Measurements from ENCODE around the gene PPARG. TPM values are rescaled to one million over a fixed set of nuclear protein-coding genes. Genes with fewer than 3 reads are reported as not detected.

The PPARG gene
- polyA plus RNA-seq, 1 of the 3 experiments (the other 2 are of a cell fraction): 2.8 TPM

- TF ChIP-seq FOXM1 (IDR thresholded peaks at IDR 0.05; ENCODE audit: low read depth): no peak
Observed at GRCh38 chr3:12462159-12462947, 173.5 kb downstream of the PPARG start (continued).

DNA sequence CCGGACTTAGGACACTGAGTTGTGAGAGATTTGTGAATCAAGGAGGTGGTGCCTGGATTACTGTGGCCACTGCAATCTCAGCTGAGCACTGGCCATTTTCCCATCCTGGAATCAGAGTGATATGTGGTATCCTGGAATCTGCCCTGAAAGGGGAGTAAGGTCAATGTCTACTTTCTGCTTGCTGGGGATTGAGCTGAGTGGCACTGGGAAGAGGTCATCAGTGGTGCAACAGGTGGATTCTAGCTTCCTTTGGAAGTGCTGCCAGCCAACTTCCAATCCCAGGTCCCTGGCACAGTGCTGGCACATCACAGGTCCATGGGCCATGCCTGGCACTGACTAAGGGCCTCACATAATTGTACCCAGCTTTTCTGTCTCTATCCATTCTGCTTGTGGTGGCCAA is 174.8 kb downstream of the PPARG start:
- Histone ChIP-seq H4K20me1 (ENCODE audit: insufficient read depth) (no peaks in the 10 kb centered on the region), H3K9ac (no peak overlapping the region), H3K4me2 (no peak overlapping the region), H3K27me3 (ENCODE audit: insufficient read depth) (no peaks in the 10 kb centered on the region), H3K9me2 (no peaks in the 10 kb centered on the region), H3K4me3 (ENCODE audit: low read depth in 2 of 2, low read length in 1 of 2) (no peak overlapping the region), H3K9me3 (no peaks in the 10 kb centered on the region), H2AFZ (ENCODE audit: low read depth) (no peak overlapping the region), H3F3A (replicated peaks; ENCODE audit: insufficient read depth) (peaks cover 5% of the 10 kb centered on the region), H3K27ac (ENCODE audit: low read depth in 2 of 2, low read length in 1 of 2) (no peak overlapping the region), H3K79me2 (ENCODE audit: insufficient read depth) (no peaks in the 10 kb centered on the region), H3K36me3 (replicated peaks in 1 of 2; ENCODE audit: control insufficient read depth in 1 of 2, insufficient read depth in 2 of 2, low read length in 1 of 2) (no peaks in the 10 kb centered on the region), H3K4me1 (ENCODE audit: control insufficient read depth in 1 of 2, insufficient read depth in 2 of 2, low read depth in 1 of 2, low read length in 1 of 2) (peaks cover 0 to 2% of the 10 kb centered on the region in 2 experiments; a peak in 1 of 4 replicates)
- DNase-seq: no peak
- ChIA-PET CTCF (interaction anchor here (0.7 to 3.0 kb wide), 3 partner anchors 16 to 31 kb away, joined by 3 to 18 read pairs (median 3); partner anchors contain the start of gene TSEN2), POLR2A (no interaction called here)
- TF ChIP-seq, protein P1, sequence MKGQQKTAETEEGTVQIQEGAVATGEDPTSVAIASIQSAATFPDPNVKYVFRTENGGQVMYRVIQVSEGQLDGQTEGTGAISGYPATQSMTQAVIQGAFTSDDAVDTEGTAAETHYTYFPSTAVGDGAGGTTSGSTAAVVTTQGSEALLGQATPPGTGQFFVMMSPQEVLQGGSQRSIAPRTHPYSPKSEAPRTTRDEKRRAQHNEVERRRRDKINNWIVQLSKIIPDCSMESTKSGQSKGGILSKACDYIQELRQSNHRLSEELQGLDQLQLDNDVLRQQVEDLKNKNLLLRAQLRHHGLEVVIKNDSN (IDR thresholded peaks at IDR 0.05; ENCODE audit: borderline replicate concordance, low read depth): no peak
- no peak for TF ChIP-seq MAX (IDR thresholded peaks at IDR 0.05; ENCODE audit: low read depth)
- no peak for TF ChIP-seq REST (IDR thresholded peaks at IDR 0.05; ENCODE audit: low read depth, low read length)
- TF ChIP-seq JUND (IDR thresholded peaks at IDR 0.05): no peak
- TF ChIP-seq GABPA (IDR thresholded peaks at IDR 0.05; ENCODE audit: low read depth): no peak
- no peak for TF ChIP-seq YY1 (IDR thresholded peaks at IDR 0.05; ENCODE audit: low read depth)
- TF ChIP-seq, protein P2, sequence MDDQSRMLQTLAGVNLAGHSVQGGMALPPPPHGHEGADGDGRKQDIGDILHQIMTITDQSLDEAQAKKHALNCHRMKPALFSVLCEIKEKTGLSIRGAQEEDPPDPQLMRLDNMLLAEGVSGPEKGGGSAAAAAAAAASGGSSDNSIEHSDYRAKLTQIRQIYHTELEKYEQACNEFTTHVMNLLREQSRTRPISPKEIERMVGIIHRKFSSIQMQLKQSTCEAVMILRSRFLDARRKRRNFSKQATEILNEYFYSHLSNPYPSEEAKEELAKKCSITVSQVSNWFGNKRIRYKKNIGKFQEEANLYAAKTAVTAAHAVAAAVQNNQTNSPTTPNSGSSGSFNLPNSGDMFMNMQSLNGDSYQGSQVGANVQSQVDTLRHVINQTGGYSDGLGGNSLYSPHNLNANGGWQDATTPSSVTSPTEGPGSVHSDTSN (IDR thresholded peaks at IDR 0.05): no peak
- TF ChIP-seq RCOR1 (IDR thresholded peaks at IDR 0.05; ENCODE audit: low read length): no peak
- TF ChIP-seq MEF2A (IDR thresholded peaks at IDR 0.05; ENCODE audit: borderline replicate concordance, low read depth): no peak
- no peak for TF ChIP-seq GATA2 (CRISPR knock-in tag; IDR thresholded peaks at IDR 0.05)
- TF ChIP-seq SIN3A (IDR thresholded peaks at IDR 0.05; ENCODE audit: borderline replicate concordance, low read depth, low read length): no peak
- no peak for TF ChIP-seq ELF1 (IDR thresholded peaks at IDR 0.05)
- no peak for TF ChIP-seq RAD21 (IDR thresholded peaks at IDR 0.05; ENCODE audit: low read length)
- TF ChIP-seq NRF1 (IDR thresholded peaks at IDR 0.05; ENCODE audit: low read depth, low read length): no peak
- TF ChIP-seq FOSL2 (IDR thresholded peaks at IDR 0.05; ENCODE audit: borderline replicate concordance, low read depth): no peak
- TF ChIP-seq, protein P3, sequence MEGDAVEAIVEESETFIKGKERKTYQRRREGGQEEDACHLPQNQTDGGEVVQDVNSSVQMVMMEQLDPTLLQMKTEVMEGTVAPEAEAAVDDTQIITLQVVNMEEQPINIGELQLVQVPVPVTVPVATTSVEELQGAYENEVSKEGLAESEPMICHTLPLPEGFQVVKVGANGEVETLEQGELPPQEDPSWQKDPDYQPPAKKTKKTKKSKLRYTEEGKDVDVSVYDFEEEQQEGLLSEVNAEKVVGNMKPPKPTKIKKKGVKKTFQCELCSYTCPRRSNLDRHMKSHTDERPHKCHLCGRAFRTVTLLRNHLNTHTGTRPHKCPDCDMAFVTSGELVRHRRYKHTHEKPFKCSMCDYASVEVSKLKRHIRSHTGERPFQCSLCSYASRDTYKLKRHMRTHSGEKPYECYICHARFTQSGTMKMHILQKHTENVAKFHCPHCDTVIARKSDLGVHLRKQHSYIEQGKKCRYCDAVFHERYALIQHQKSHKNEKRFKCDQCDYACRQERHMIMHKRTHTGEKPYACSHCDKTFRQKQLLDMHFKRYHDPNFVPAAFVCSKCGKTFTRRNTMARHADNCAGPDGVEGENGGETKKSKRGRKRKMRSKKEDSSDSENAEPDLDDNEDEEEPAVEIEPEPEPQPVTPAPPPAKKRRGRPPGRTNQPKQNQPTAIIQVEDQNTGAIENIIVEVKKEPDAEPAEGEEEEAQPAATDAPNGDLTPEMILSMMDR (IDR thresholded peaks at IDR 0.05): no peak
- TF ChIP-seq ZBTB33 (IDR thresholded peaks at IDR 0.05; ENCODE audit: borderline replicate concordance, low read depth): no peak
- WGBS (ENCODE audit: low lambda C conversion rate): 100% methylated on average over 1 of the region's 1 CpG

Measured in SK-N-SH (cell line).